HG03196 (cell line): Measurements from ENCODE around the gene ACSF3.
"Not testable (repeated sequence)": the region's sequence is repeated elsewhere in the genome, so short reads cannot be mapped to it uniquely, and the experiment has no call there.

Source experiments
- ATAC-seq: cut with Tn5 transposase; IDR thresholded peaks from one replicate; pipeline ENCODE4 v1.9.1; 2021; ENCODE audit not compliant: unreplicated experiment

Gene ACSF3

GRCh38 chr16:89055894-89056555 lies 37.6 kb upstream of the ACSF3 start:
- no peak for ATAC-seq

GRCh38 chr16:89056592-89056991 lies 37.1 kb upstream of the ACSF3 start:
- no peak for ATAC-seq

GRCh38 chr16:89057738-89058137 lies 35.9 kb upstream of the ACSF3 start:
- no peak for ATAC-seq

- no peak for ATAC-seq
Measured at GRCh38 chr16:89058812-89059211, 34.8 kb upstream of the ACSF3 start.

GRCh38 chr16:89060207-89060794 lies 33.4 kb upstream of the ACSF3 start:
- no peak for ATAC-seq

GRCh38 chr16:89061086-89061485 lies 32.6 kb upstream of the ACSF3 start:
- no peak for ATAC-seq

- no peak for ATAC-seq
Measured at GRCh38 chr16:89061590-89062380, 31.9 kb upstream of the ACSF3 start.

GRCh38 chr16:89062389-89063345 lies 31.0 kb upstream of the ACSF3 start:
- no peak for ATAC-seq

GRCh38 chr16:89063768-89064320 lies 29.8 kb upstream of the ACSF3 start:
- no peak for ATAC-seq

GRCh38 chr16:89064606-89065457 lies 28.8 kb upstream of the ACSF3 start:
- ATAC-seq: no peak

- ATAC-seq: no peak
Measured at GRCh38 chr16:89065458-89065822, 28.2 kb upstream of the ACSF3 start.

- no peak for ATAC-seq
Measured at GRCh38 chr16:89066721-89067120, 26.9 kb upstream of the ACSF3 start.

GRCh38 chr16:89067677-89068443 lies 25.8 kb upstream of the ACSF3 start:
- ATAC-seq: no peak

GRCh38 chr16:89068814-89069616 lies 24.6 kb upstream of the ACSF3 start:
- ATAC-seq: not testable (repeated sequence)

- no peak for ATAC-seq
Measured at GRCh38 chr16:89069920-89070319, 23.7 kb upstream of the ACSF3 start.

GRCh38 chr16:89070590-89070989 lies 23.1 kb upstream of the ACSF3 start:
- no peak for ATAC-seq

GRCh38 chr16:89071686-89072547 lies 21.7 kb upstream of the ACSF3 start:
- no peak for ATAC-seq
